H54 (cell line): ENCODE data around the gene SNAP29.
A peak's percentile ranks its signal among the peaks of the same experiment; 100 is the strongest.
"Not testable (repeated sequence)": the region's sequence is repeated elsewhere in the genome, so short reads cannot be mapped to it uniquely, and the experiment has no call there.

Experiments
- DNase-seq: peaks from one replicate; pipeline ENCODE4 v3.0.0; 2011; ENCODE audit warnings: low spot score, mixed read lengths; ENCODE audit not compliant: insufficient read length
- FAIRE-seq: peaks from 3 replicates; lab custom pipeline; 2011; peaks lifted over from hg19 to GRCh38; lab: Jason Lieb, UNC
- POLR2A ChIP-seq: IDR thresholded peaks from 2 replicates; pipeline ENCODE4 v1.6.1; 2011; ENCODE audit warnings: low read depth, mild to moderate bottlenecking, low read length

Gene SNAP29

DNA sequence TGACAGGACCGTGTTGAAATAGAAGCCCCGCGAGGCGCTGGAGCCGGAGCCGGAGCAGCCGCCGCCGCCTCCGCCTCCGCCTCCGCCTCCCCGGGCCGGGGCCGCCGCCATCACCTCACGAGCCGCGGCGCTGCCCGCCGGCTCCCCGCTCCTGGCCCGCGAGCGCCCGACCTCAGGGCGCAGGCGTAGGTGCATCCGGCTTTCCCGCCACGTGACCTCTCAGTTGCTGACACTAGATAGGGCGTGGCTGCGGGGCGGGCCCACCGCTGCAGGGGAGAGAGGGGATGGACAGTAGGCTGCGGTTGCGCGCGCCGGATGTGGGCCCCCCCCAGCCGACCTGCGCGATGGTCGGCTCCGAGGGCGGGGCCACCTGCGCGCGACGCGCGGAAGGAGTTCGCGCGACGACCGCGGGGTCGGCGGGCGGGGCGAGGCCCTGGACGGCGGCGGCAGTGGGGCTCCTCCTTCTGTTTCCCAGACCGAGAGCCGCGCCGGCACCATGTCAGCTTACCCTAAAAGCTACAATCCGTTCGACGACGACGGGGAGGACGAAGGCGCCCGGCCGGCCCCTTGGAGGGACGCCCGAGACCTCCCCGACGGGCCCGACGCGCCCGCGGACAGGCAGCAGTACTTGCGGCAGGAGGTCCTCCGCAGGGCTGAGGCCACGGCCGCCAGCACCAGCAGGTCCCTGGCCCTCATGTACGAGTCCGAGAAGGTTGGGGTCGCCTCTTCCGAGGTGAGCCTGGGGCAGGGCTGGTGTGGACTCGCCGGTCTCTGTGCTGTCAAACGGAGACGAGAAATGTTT is at the start of gene SNAP29, which contains the start of gene PI4KA:
SNAP29 (plus strand) TSS at position 393 of the 802 bp plus-strand sequence; CDS start at position 497, 104 bp downstream.
PI4KA (minus strand) TSS at position 197 of the 802 bp plus-strand sequence; CDS start at position 111, 86 bp downstream.
- DNase-seq (peak; percentile 93), FAIRE-seq (no peak)
- peak; percentile 47 for TF ChIP-seq POLR2A

DNA sequence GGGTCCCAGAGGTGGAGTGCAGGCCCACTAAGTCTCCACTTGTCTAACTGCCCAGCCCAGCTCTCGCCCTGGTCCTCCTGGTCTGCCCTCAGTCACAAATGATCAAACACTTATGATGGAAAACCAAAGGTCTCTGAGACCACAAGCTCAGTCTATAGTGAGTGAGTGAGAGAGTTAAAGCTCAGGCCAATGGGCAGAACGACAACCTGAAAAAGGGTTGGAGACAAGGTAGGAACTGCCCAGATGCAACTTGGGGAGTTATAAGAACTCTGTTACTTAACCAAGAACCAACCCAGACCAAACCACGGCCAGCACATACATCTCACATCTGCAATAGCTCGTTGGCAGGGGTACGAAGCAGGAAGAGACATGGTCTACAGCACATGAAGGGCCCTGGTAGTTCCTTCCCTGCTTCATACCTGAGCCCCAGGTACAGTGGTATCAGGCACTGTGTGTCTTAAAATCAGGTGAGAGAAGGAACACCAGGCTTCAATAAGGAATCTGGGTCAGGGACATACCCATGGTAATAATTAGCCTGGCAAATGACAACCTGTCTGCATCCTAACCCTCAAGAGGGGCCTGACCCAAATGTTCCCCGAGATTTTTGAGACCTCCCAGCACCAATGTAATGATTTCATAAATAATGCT is 49.1 kb upstream of the SNAP29 start:
- no peak for FAIRE-seq
- TF ChIP-seq POLR2A, result no peak
- DNase-seq, result no peak

DNA sequence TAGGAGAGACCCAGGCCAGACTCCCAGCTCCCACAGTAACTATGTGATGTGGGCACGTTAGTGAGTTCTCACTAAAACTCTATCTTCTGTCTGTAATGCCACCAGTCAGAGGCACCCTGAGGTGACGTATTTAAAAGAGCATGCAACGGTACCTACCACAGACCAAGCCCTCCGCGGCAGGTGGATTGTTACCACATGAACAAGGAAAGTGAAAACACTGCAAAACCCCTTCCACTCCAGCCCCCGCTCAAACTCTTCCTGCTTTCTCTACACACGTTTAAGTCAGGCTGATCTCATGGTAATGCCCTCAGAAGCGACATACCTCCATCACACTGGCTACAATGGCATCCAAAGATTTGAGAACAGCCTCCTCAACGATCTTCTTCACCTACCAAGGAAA is 48.2 kb upstream of the SNAP29 start:
- DNase-seq, result no peak
- FAIRE-seq, result no peak
- no peak for TF ChIP-seq POLR2A

DNA sequence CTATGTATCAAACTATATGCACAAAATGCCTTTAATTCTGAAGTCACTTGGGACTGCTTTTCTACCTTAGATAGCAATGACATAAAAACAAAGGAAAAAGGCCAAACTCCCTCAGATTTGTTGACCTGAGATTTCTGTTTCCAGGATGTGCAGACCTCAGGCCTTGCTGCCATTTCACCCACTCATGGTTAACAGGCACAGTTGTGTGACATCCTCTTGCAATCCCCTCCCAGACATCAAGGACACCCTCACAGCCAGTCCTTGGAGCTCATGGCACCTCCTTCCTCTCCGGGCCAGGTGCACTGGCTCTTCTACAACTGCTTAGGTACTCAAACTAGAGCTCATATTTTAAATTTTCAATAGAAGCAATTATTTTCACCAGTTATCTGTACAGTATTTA is 47.6 kb upstream of the SNAP29 start:
- FAIRE-seq, result no peak
- TF ChIP-seq POLR2A, result no peak

DNA sequence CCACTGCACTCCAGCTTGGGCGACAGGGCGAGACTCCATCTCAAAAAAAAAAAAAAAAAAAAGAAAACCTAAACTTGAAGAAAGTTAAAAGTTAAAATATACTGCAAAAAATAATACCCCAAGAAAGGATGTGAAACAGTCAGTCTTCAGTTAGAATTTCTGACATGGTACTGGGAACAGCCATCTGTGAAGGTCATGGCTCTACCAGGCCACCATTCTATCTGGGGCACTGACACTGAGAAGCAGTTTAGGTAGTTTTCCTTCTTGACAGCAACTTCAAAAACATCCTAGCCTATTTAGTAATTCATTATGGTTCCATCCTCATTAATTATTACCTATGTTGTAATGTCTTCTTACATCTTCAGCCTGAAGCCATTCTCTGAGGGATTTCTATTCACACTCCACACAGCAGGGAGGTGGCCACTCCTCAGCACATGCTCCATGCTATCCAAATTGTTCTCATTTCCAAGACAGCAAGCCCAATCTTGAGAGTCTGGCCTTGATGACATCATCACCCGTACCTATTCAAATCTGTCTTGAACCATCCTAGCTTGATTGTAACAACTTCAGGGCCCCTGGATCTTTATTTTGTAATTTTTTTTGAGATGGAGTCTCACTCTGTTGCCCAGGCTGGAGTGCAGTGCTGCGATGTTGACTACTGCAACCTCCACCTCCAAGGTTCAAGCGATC is 46.7 kb upstream of the SNAP29 start:
- no peak for FAIRE-seq
- DNase-seq, result no peak
- no peak for TF ChIP-seq POLR2A

More for the DNA sequence above, 47.6 kb upstream of the SNAP29 start:
- DNase-seq, result no peak

GRCh38 chr22:20813056-20813455 is 45.8 kb upstream of the SNAP29 start:
- DNase-seq (no peak), FAIRE-seq (no peak)
- TF ChIP-seq POLR2A, result no peak

DNA sequence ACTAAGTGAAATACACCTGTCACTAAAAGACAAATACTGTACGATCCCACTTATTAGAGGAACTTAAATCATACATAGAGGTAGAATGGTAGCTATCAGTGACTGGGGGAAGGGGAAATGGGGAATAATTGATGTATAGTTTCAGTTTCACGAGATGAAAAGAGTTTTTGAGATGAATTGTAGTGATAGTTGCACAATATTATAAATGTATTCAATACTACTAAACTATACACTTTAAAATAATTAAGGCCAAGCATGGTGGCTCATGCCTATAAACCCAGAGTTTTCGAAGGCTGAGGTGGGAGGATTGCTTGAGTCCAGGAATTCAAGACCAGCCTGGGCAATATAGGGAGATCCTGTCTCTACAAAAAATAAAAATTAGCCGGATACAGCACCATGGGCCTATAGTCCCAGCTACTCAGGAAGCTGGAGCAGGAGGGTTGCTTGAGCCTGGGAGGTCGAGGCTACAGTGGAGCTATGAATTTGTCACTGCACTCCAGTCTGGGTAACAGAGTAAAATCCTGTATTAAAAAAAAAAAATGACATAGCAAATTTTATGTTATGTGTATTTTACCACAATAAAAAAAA is 44.5 kb upstream of the SNAP29 start:
- no peak for TF ChIP-seq POLR2A
- DNase-seq (no peak), FAIRE-seq (no peak)

DNA sequence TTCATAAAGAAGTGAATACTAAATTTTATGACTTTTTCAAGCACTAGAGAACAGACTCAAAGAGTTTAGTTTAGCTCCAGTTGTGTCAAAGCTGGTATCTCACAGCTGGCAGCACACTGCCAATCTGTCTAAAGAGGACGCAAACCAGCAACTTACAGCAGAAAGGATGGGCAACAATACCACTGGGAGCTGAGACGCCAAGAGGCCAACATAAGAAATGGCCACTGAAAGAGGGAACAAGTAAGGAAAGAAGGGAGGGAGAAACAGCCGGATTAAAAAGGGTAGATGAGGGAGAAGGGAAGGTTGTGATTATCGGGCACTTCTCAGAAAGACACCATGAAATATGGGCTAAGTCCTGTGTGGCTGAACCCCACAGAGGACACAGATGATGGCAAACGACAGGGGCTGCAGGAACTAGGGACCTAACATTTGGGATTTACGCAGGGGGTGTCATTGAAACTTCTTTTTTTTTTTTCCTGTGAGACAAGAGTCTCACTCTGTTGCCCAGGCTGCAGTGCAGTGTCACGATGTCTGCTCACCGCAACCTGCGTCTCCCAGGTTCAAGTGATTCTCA is 43.2 kb upstream of the SNAP29 start:
- FAIRE-seq (no peak), DNase-seq (no peak)
- TF ChIP-seq POLR2A, result no peak

GRCh38 chr22:20816559-20816958 is 42.2 kb upstream of the SNAP29 start:
- no peak for FAIRE-seq
- no peak for TF ChIP-seq POLR2A
- DNase-seq, result no peak

DNA sequence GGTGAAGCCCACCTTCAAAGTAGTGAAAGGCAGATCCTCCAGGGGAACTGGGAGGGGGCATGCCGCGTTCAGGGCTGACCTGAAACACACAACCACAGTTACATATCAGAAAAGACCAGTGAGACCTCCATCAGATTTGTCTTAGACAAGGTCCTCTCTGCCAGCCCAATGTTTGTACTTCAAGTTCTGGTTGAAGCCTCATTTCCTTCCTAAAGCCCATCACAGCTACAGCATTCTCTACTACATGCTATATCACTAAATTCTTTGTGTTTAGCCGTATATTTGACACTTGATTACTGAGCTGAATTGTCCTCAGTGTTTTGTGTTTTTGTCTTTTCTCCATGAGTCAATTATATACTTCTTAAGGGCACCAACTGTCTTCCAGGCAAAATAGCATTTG is 40.3 kb upstream of the SNAP29 start:
- TF ChIP-seq POLR2A, result no peak
- no peak for FAIRE-seq

DNA sequence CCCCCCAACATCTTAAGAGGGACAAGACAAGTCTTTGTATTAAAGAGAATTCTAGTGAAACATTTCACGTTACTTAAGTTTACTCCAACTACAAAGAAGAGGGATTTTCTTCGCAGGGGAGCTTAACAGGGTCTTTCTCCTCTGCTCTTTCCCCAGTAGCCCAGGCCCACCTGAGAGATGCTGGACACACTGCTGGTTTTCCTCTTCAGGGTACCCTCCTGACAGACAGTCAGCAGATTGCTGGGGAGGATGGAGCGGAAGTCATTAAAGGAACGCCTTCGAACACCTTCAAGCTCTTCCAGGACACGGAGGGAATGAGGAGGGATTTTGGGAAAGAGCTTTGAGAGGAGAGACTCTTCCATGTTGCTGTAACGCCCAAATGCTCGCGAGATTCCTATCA is 39.3 kb upstream of the SNAP29 start:
- no peak for FAIRE-seq
- no peak for TF ChIP-seq POLR2A
- no peak for DNase-seq

More for the DNA sequence above, 40.3 kb upstream of the SNAP29 start:
- DNase-seq, result no peak

GRCh38 chr22:20821717-20822239 is 37.0 kb upstream of the SNAP29 start:
- not testable (repeated sequence) for FAIRE-seq, DNase-seq

- FAIRE-seq, result no peak
- no peak for DNase-seq
- no peak for TF ChIP-seq POLR2A
These were observed 36.6 kb upstream of the SNAP29 start for GRCh38 chr22:20822240-20822639.
